ENCODE data around the gene BPIFA1.

BPIFA1 gene

DNA sequence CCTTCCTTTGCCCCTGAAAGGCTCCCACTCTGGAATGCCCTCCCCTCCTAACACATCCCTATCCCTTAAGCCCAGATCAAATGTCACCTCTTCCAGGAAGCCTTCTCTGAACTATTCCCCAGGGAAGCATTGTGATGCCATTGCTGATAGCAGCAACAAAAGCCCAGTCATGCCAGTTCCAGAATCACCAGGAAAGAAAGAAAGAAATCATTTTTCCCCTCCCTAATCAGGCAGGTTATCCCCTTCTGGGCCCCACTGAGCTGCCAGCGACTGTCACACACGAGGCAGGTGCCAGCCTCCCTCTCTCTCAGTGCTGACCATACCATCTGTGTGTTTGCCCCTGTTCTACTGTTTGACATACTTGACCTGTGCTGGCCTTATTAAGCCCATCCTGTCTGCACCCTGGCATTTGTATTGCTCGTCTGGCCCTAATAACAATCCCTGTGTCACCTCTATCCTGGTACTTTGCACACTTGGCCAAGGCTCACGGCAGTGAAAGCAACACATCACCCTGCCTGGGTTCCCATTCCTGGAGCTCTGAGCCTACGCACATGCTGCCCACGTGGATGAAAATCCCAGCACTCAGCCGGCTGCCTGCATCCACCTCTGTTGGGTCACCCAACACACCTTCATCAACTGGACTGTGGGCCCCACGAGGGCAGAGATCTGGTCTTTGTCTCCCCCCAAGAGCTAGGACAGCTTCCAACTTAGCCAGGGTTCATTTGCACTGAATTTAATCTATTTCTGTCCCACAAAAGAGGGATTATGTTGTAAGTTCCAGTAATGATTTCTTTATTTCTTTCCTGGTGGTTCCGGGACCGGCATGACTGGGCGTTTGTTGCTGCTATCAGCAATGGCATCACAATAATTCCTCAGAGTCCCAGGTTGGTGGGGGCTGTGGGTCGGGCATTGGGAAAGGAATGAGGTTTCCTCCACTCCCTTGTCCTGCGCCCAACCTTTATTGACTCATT is 42.0 kb downstream of the BPIFA1 start:
- DNase-seq (ENCODE audit: low read depth), result no peak

- no peak for DNase-seq (ENCODE audit: low read depth)
Observed at GRCh38 chr20:33278700-33279099, 42.9 kb downstream of the BPIFA1 start.

DNA sequence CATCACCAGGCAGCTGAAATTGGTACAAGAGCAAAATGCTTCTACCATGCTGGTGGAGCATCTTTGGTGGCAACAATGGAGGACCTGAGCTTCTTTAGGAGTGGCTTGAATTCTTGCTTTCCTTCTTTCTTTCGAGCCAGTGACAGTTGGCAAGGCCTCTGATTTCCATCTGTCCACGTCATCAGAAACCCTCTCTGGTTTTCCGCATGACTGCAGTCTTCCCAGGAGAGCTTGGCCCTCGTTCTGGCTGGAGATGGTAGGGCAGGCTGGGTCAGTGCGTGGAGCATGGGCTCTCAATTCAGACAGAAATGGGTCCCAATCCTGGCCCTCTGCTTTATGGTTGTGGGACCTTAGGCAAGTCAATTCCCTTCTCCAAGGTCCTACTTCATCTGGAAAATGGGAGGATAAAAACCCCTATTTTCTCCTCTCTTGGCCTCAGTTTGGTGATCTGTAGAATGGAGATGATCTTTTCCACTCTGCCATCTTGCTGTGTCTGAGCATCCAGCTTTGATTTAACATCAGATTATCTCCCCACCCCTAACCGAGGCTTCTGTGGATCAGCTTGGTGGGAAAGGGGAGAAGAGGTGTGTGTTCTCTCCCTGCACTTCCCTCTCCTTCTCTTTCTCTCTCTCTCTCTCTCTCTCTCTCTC is 43.6 kb downstream of the BPIFA1 start:
- no peak for DNase-seq (ENCODE audit: low read depth)

- no peak for DNase-seq (ENCODE audit: low read depth)
Observed at GRCh38 chr20:33280000-33280680, 44.3 kb downstream of the BPIFA1 start.

DNA sequence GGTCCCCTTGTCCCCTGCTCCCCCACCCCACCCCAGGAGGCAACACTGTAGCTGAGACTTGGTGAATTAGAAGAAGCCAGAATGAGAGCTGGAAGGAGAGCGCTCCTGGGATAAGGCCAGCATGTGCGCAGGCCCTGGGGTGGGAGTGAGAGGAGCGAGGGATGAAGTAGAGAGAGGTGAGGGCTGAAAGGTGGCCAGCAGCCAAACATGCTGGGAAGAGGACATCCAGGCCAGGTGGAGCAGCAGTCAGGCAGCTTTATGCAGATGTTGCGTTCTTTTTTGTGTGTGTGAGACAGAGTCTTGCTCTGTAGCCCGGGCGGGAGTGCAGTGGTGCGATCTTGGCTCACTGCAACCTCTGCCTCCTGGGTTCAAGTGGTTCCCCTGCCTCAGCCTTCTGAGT is 45.0 kb downstream of the BPIFA1 start:
- no peak for DNase-seq (ENCODE audit: low read depth)

DNA sequence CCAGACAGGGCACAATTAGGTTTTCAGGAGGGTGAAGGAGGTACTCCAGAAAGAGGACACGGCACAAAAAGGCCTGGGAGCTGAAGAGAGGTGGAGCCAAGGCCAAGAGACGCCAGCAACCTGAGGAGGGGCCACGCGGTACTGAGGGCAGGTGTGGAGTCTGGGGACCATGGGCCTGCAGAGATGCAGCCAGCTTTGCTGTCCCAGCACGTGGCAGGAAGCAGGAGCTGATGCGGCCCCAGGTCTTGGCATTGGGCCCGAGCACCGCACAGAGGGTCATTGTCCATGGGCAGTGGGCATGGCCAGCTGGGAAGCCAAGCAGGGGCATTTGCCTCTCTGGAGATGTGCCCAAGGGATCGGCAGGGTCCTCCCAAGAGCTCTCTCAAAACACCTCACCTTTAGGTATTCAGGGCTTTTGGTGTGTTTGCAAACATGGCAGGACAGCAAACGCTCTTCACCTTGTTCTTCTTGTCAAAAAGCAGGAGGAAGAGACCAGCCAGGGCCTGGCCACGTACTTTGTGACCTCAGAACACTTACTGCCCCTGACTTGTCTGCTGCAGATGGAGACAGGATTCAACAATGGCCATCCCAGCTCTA is 45.9 kb downstream of the BPIFA1 start:
- DNase-seq (ENCODE audit: low read depth), result no peak

DNA sequence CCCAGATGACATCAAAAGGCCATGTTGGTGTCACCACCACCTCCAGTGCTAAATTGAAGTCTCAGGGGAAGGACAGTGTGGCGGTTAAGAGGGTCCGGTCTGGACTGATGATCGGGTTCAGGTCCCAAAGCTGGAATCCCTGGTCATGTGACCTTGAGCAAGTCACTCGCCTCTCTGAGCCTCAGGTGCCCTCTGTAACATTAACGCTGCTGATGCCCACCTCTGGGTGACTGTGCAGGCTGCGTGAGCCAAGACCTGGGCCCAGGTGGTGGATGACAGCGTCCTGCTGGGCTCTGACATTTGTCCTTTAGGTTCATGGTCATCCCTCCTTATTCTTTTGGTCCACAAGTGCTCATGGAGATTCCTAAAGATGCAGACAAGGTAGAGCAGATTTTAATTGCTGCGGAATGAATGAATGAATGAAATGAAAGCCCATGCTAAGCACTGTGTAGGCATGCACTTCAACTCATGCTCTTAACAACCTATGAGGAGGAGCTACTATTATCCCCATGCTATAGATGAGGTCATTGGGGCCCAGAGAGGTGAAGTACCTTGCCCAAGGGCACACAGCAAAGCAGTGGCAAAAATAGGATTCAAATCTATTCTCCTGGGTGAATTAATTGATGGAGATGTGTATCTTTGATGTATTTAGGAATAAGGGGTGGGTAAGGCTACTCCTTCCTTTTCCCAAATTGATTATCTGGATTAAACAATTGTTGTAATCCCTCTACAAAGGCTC is 46.6 kb downstream of the BPIFA1 start:
- no peak for DNase-seq (ENCODE audit: low read depth)

DNA sequence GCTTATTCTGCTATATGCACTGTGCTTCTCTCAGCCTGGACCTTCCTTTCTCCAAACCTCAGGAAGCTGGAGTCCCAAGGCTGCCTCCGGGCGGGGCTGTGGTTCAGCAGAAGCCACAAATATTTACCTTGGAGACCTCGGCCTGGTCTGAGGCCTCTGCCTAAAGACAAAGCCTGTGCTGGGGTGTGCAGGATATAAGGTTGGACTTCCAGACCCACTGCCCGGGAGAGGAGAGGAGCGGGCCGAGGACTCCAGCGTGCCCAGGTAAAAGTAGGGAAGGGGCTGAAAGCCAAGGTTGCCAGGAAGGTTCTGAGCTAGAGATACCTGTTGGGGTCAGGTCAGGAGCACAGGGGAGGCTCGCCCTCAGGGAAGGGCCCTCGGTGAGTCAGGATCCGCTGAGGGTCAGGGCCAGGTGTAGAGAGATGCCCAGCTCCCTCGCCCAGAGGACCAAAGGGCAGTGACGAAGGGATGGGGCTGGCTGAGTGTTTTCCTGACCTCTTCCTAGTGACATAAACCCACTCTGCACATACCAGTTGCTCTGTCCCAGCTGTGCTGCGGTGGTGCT is 47.3 kb downstream of the BPIFA1 start, which contains the start of gene BPIFB1:
Gene BPIFB1, plus strand, starts transcription at position 224 of the 565 bp plus-strand sequence. CDS start 2,860 bp downstream, outside the sequence.
- no peak for DNase-seq (ENCODE audit: low read depth)

GRCh38 chr20:33284284-33284683 is 48.5 kb downstream of the BPIFA1 start:
- DNase-seq (ENCODE audit: low read depth), result no peak

- no peak for DNase-seq (ENCODE audit: low read depth)
Observed at GRCh38 chr20:33284937-33285336, 49.1 kb downstream of the BPIFA1 start.

- DNase-seq (ENCODE audit: low read depth), result no peak
Observed at GRCh38 chr20:33285861-33286495, 50.2 kb downstream of the BPIFA1 start.

GRCh38 chr20:33287884-33288283 is 52.1 kb downstream of the BPIFA1 start:
- no peak for DNase-seq (ENCODE audit: low read depth)

DNA sequence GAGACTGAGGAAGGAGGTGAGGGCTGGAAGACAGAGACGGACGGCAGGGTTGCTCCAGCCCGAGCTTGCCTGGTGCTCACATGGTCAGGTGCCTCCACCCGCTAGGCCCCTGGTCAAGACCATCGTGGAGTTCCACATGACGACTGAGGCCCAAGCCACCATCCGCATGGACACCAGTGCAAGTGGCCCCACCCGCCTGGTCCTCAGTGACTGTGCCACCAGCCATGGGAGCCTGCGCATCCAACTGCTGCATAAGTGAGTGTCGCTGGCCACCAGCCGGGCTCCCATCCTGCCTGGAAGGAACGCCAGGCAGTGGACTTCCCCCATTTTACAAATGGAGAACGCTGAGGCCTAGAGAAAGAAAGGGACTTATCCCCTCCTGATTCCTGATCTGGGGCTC is 55.1 kb downstream of the BPIFA1 start:
- no peak for DNase-seq (ENCODE audit: low read depth)

GRCh38 chr20:33291416-33291815 is 55.6 kb downstream of the BPIFA1 start:
- no peak for DNase-seq (ENCODE audit: low read depth)

DNA sequence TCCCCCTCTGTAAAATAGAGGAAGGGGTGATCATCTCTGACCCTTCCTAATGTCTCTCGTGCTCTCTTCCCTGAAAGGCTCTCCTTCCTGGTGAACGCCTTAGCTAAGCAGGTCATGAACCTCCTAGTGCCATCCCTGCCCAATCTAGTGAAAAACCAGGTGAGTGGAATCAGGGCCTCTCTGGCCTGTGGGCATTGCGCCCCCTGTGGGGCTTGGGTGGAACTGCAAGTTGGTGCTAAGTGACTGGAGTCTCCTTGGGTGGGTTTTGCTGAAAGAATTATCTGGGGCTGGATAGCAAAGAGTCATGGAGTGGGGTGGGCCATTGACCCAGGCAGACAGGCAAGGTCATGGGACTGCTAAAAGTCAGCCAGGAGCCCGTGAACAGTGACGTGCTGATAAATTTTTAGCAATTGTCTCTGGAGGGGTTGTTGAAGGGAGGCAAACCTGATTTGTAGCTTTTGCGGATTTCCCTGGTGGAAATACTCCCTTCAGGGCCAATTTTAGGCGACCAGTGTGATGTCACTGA is 56.1 kb downstream of the BPIFA1 start:
- peak; percentile 39 for DNase-seq (ENCODE audit: low read depth)

All from stimulated activated CD4-positive, alpha-beta T cell treated with anti-CD3 and anti-CD28 coated beads, Interleukin-2, amount 100 ng/mL, for 4 hours (primary cell).